Measurements from ENCODE around the gene KL. TPM values are rescaled to one million over a fixed set of nuclear protein-coding genes. Genes with fewer than 3 reads are reported as not detected.

The KL gene
- total and polyA plus RNA-seq, 2 donors (not counting 1 experiment from before 2014, with no cell fraction given): 0.07 TPM; not detected in 1

DNA sequence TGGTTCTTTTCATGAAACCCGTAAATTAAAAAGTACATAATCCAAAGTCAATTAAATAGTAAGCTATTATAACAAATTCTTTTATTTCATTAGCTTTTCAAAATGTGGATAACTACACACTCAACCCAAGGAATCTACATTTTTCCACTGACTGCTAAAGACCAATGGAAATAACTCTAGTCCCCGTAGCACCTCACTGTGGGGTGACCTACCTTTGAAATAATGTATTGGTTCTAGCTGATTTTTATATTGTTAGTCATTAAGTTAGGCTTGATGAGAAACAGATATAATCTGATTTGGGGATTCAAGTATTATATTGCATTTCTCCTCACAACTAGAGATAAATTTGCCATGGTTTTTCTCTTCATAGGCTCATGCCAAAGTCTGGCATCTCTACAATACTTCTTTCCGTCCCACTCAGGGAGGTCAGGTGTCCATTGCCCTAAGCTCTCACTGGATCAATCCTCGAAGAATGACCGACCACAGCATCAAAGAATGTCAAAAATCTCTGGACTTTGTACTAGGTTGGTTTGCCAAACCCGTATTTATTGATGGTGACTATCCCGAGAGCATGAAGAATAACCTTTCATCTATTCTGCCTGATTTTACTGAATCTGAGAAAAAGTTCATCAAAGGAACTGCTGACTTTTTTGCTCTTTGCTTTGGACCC is 37.3 kb downstream of the KL start:
- H3K9me3 ChIP-seq (ENCODE audit: control extremely low read depth in 1 of 3, control insufficient read depth in 2 of 3, insufficient read depth in 1 of 3, low read length in 2 of 3): peaks cover 0 to 1% (median 0%) of the 10 kb centered on the region in 3 donors
- POLR2A ChIA-PET: no interaction called here
- H4K20me1 ChIP-seq (ENCODE audit: control insufficient read depth, insufficient read depth, low read length, poor library complexity, severe bottlenecking): no peaks in the 10 kb centered on the region

More for the DNA sequence above, 37.3 kb downstream of the KL start:
- no peak for TF ChIP-seq EZH2 (IDR thresholded peaks at IDR 0.05; ENCODE audit: borderline replicate concordance, insufficient read depth, low read depth, low read length, poor library complexity, severe bottlenecking)
- TF ChIP-seq, protein P1, sequence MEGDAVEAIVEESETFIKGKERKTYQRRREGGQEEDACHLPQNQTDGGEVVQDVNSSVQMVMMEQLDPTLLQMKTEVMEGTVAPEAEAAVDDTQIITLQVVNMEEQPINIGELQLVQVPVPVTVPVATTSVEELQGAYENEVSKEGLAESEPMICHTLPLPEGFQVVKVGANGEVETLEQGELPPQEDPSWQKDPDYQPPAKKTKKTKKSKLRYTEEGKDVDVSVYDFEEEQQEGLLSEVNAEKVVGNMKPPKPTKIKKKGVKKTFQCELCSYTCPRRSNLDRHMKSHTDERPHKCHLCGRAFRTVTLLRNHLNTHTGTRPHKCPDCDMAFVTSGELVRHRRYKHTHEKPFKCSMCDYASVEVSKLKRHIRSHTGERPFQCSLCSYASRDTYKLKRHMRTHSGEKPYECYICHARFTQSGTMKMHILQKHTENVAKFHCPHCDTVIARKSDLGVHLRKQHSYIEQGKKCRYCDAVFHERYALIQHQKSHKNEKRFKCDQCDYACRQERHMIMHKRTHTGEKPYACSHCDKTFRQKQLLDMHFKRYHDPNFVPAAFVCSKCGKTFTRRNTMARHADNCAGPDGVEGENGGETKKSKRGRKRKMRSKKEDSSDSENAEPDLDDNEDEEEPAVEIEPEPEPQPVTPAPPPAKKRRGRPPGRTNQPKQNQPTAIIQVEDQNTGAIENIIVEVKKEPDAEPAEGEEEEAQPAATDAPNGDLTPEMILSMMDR (IDR thresholded peaks at IDR 0.05): no peak
- DNase-seq: no peak
- Histone ChIP-seq H3K4me2 (replicated peaks; ENCODE audit: low read depth, low read length, poor library complexity, severe bottlenecking) (no peak overlapping the region), H3K4me3 (ENCODE audit: control extremely low read depth in 1 of 5, extremely low read depth in 1 of 5, insufficient read depth in 1 of 5, low read depth in 2 of 5, low read length in 4 of 5) (no peak overlapping the region), H3K36me3 (replicated peaks in 1 of 2; ENCODE audit: control extremely low read depth in 1 of 2, control insufficient read depth in 1 of 2, extremely low read depth in 1 of 2, insufficient read depth in 2 of 2, low read length in 1 of 2) (no peaks in the 10 kb centered on the region), H3K9ac (ENCODE audit: low read length) (no peak overlapping the region), H2AFZ (ENCODE audit: insufficient read depth, low read depth, low read length, poor library complexity, severe bottlenecking) (no peak overlapping the region), H3K27me3 (replicated peaks in 1 of 4; ENCODE audit: control extremely low read depth in 1 of 4, control insufficient read depth in 3 of 4, insufficient read depth in 4 of 4, low read length in 3 of 4) (peaks cover 0 to 5% (median 4%) of the 10 kb centered on the region in 4 experiments), H3K79me2 (ENCODE audit: control insufficient read depth, insufficient read depth, low read length) (no peaks in the 10 kb centered on the region), H3K27ac (ENCODE audit: low read length in 2 of 2) (no peak overlapping the region), H3K4me1 (ENCODE audit: control insufficient read depth in 2 of 2, insufficient read depth in 2 of 2, low read length in 2 of 2) (no peaks in the 10 kb centered on the region)
- Mint-ChIP-seq H3K27me3 (peaks cover 12% of the 10 kb centered on the region), H3K4me1 (no peaks in the 10 kb centered on the region), H3K9me3 (ENCODE audit: insufficient read depth) (no peaks in the 10 kb centered on the region), H3K4me3 (no peak overlapping the region), H3K27ac (no peak overlapping the region)
- ATAC-seq (ENCODE audit: low read depth): no peak
- CTCF ChIA-PET: no interaction called here
- intact Hi-C loops (cut with micrococcal nuclease): no loop called here
- 98% methylated on average over 5 of the region's 7 CpGs for WGBS (ENCODE audit: insufficient coverage)
